Measurements from ENCODE around the gene MAD1L1. TPM values are rescaled to one million over a fixed set of nuclear protein-coding genes. Genes with fewer than 3 reads are reported as not detected.
A peak's percentile ranks its signal among the peaks of the same experiment; 100 is the strongest.

MAD1L1 gene
- total RNA-seq, 2 donors from 2014 or later, result 59.1 to 61.4 TPM

DNA sequence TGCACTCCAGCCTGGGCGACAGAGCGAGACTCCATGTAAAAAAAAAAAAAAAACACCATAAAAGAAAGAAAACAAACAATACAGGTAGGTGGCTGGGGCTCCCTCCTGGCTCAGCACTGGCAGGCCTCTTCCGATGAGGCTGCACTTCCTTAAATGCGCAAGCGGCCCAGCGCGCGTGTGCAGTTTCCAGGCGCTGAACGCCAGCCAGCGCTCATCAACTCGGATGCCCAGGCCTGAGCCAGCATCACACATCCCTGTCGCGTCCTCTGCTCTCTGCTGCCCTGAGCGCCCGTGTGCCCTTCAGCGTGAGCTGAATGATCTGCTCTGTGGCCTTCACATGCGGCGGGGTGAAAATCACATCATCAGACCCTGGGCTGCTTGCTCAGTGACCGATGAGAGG, 41.1 kb upstream of the MAD1L1 start:
- H3K27ac ChIP-seq (ENCODE audit: low read depth, low read length), result no peak overlapping the region
- WGBS, 2 experiments (ENCODE audit: insufficient coverage in 1 of 2, insufficient read length in 1 of 2), result 96 to 98% methylated on average over 18 to 20 of the region's 20 CpGs
- no peak for DNase-seq
- H3K4me1 ChIP-seq (ENCODE audit: control insufficient read depth, insufficient read depth, low read length), result peaks cover 21% of the 10 kb centered on the region
- Mint-ChIP-seq H3K27me3 (ENCODE audit: insufficient read depth) (no peaks in the 10 kb centered on the region), H3K4me1 (peaks cover 24% of the 10 kb centered on the region), H3K4me3 (no peak overlapping the region), H3K27ac (peak overlapping the region; percentile 44), H3K9me3 (peaks cover 3% of the 10 kb centered on the region), H3K36me3 (ENCODE audit: low read depth) (peaks cover 37% of the 10 kb centered on the region)
- H3K36me3 ChIP-seq (ENCODE audit: control insufficient read depth, insufficient read depth, low read length), result peaks cover 12% of the 10 kb centered on the region
- no peak for TF ChIP-seq CTCF (conservative IDR thresholded peaks at IDR 0.05)
- H3K9me3 ChIP-seq (ENCODE audit: control insufficient read depth, low read length), result no peaks in the 10 kb centered on the region
- H3K27me3 ChIP-seq (ENCODE audit: control insufficient read depth, insufficient read depth, low read length, poor library complexity, severe bottlenecking), result no peaks in the 10 kb centered on the region
- no peak overlapping the region for H3K9ac ChIP-seq (ENCODE audit: extremely low read depth, low read length, poor library complexity, severe bottlenecking)
- no peak overlapping the region for H3K4me3 ChIP-seq (ENCODE audit: low read length)

DNA sequence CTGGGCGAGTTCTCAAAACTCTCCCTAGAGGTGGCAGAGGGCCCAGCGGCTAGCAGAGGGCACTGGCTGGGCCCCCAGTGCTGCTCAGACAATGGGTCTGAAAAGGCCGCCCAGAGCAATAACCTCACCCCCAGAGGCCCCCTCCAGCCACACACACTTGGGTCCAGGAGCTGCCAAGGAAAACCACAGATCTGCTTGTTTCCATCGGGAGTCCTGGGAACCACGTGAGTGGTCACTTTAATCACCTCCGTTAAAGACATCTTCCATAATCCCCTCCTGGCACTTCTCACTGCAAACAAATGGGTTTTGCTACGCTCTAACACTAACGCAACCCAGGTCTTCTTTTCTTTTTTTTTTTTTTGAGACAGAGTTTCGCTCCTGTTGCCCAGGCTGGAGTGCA, 39.3 kb upstream of the MAD1L1 start:
- no peak overlapping the region for H3K4me3 Mint-ChIP-seq
- peaks cover 12% of the 10 kb centered on the region for H3K36me3 ChIP-seq (ENCODE audit: control insufficient read depth, insufficient read depth, low read length)
- no peak overlapping the region for H3K9ac ChIP-seq (ENCODE audit: extremely low read depth, low read length, poor library complexity, severe bottlenecking)
- H3K36me3 Mint-ChIP-seq (ENCODE audit: low read depth), result peaks cover 27% of the 10 kb centered on the region
- WGBS, 2 experiments (ENCODE audit: insufficient coverage in 1 of 2, insufficient read length in 1 of 2), result 90 to 95% methylated on average over 5 to 9 of the region's 9 CpGs
- peaks cover 3% of the 10 kb centered on the region for H3K9me3 Mint-ChIP-seq
- no peak overlapping the region for H3K4me3 ChIP-seq (ENCODE audit: low read length)
- H3K9me3 ChIP-seq (ENCODE audit: control insufficient read depth, low read length), result no peaks in the 10 kb centered on the region
- H3K4me1 ChIP-seq (ENCODE audit: control insufficient read depth, insufficient read depth, low read length), result peaks cover 21% of the 10 kb centered on the region
- peak overlapping the region; percentile 8 for H3K27ac Mint-ChIP-seq
- TF ChIP-seq CTCF (conservative IDR thresholded peaks at IDR 0.05), result no peak
- DNase-seq, result no peak
- no peak overlapping the region for H3K27ac ChIP-seq (ENCODE audit: low read depth, low read length)
- no peaks in the 10 kb centered on the region for H3K27me3 Mint-ChIP-seq (ENCODE audit: insufficient read depth)
- H3K4me1 Mint-ChIP-seq, result peaks cover 24% of the 10 kb centered on the region
- H3K27me3 ChIP-seq (ENCODE audit: control insufficient read depth, insufficient read depth, low read length, poor library complexity, severe bottlenecking), result no peaks in the 10 kb centered on the region

- Histone ChIP-seq H3K9ac (ENCODE audit: extremely low read depth, low read length, poor library complexity, severe bottlenecking) (no peak overlapping the region), H3K4me1 (ENCODE audit: control insufficient read depth, insufficient read depth, low read length) (peaks cover 21% of the 10 kb centered on the region), H3K36me3 (ENCODE audit: control insufficient read depth, insufficient read depth, low read length) (peaks cover 17% of the 10 kb centered on the region), H3K4me3 (ENCODE audit: low read length) (no peak overlapping the region), H3K27ac (ENCODE audit: low read depth, low read length) (no peak overlapping the region), H3K27me3 (ENCODE audit: control insufficient read depth, insufficient read depth, low read length, poor library complexity, severe bottlenecking) (no peaks in the 10 kb centered on the region), H3K9me3 (ENCODE audit: control insufficient read depth, low read length) (peaks cover 5% of the 10 kb centered on the region)
- Mint-ChIP-seq H3K9me3 (peaks cover 9% of the 10 kb centered on the region), H3K4me3 (no peak overlapping the region), H3K4me1 (peaks cover 24% of the 10 kb centered on the region), H3K27me3 (ENCODE audit: insufficient read depth) (no peaks in the 10 kb centered on the region), H3K36me3 (ENCODE audit: low read depth) (peaks cover 28% of the 10 kb centered on the region), H3K27ac (peak overlapping the region; percentile 41)
- WGBS, 2 experiments (ENCODE audit: insufficient coverage in 1 of 2, insufficient read length in 1 of 2), result 86 to 88% methylated on average over 26 to 27 of the region's 27 CpGs
- TF ChIP-seq CTCF (conservative IDR thresholded peaks at IDR 0.05), result peak; percentile 15
- DNase-seq, result peak; percentile 50
Measured at GRCh38 chr7:2271273-2272026, 38.7 kb upstream of the MAD1L1 start.

Data from endodermal cell (in vitro differentiated cells).